Natural killer cell treated with Interleukin-12 subunit alpha and Interleukin-12 subunit beta and Interleukin-15 and Interleukin-18, amount 100 ng/mL, for 72 hours (primary cell): ENCODE results near the gene NEK9. TPM values are rescaled to one million over a fixed set of nuclear protein-coding genes. Genes with fewer than 3 reads are reported as not detected.
A peak's percentile ranks its signal among the peaks of the same experiment; 100 is the strongest.

ENCODE experiments used
- ATAC-seq, 2 donors: fragments of 150-1000 bp; cut with Tn5 transposase in 1 of 2; sonication (Bioruptor Pico), chemical (Tn5 transposase) in 1 of 2; 2 replicates each; pipeline ENCODE4 v1.10.0; 2021
- DNase-seq: peaks from one replicate; pipeline ENCODE4 v3.0.0; 2022; ENCODE audit warnings: low spot score
- H3K27ac Mint-ChIP-seq, 2 donors: 1 replicate in 1 of 2; 2 replicates in 1 of 2; pipeline ENCODE4 v1.8.0; 2022; ENCODE audit warnings: mixed read lengths in 2 of 2, mild to moderate bottlenecking in 1 of 2, moderate library complexity in 1 of 2
- H3K27me3 Mint-ChIP-seq, 2 donors: 1 replicate in 1 of 2; 2 replicates in 1 of 2; pipeline ENCODE4 v1.8.0; 2022; ENCODE audit warnings: mixed read lengths in 2 of 2
- H3K36me3 Mint-ChIP-seq: one replicate; pipeline ENCODE4 v1.8.0; 2022; ENCODE audit warnings: mixed read lengths
- H3K4me1 Mint-ChIP-seq, 2 donors: 1 replicate in 1 of 2; 2 replicates in 1 of 2; pipeline ENCODE4 v1.8.0; 2022; ENCODE audit warnings: low read depth in 2 of 2, mixed read lengths in 2 of 2, mild to moderate bottlenecking in 1 of 2
- H3K4me3 Mint-ChIP-seq: one replicate; pipeline ENCODE4 v1.8.0; 2022; ENCODE audit warnings: mixed read lengths
- H3K9me3 Mint-ChIP-seq: 2 replicates; pipeline ENCODE4 v1.8.0; 2022; ENCODE audit warnings: mixed read lengths
- total RNA-seq, 2 donors: library from RNA; stranded (reverse); gene quantifications; one replicate each; pipeline ENCODE4 v1.2.3, GENCODE V29; 2022

The NEK9 gene
- 10 to 100 TPM; 66.6 to 80.0 TPM for total RNA-seq

- no peaks in the 10 kb centered on the region for H3K27me3 Mint-ChIP-seq
- peak; percentile 92 for DNase-seq
- H3K27ac Mint-ChIP-seq = peak within 1 kb of the TSS; percentile 90 to 95
- H3K4me1 Mint-ChIP-seq = peaks cover 35% of the 10 kb centered on the region in 2 donors
- peaks cover 14% of the 10 kb centered on the region for H3K36me3 Mint-ChIP-seq
- ATAC-seq = peak; percentile 97 to 98
- peak within 1 kb of the TSS; percentile 93 for H3K4me3 Mint-ChIP-seq
- H3K9me3 Mint-ChIP-seq = no peaks in the 10 kb centered on the region
Measured at GRCh38 chr14:75126679-75127473, at the start of gene NEK9. NEK9 (minus strand) TSS chr14:75127048; CDS start chr14:75126921, 127 bp downstream.

GRCh38 chr14:75176142-75176820 is 49.4 kb upstream of the NEK9 start, which contains the start of gene TMED10:
TMED10 (minus strand) TSS chr14:75176612; CDS start chr14:75176579, 33 bp downstream.
- H3K27me3 Mint-ChIP-seq = no peaks in the 10 kb centered on the region

GRCh38 chr14:75175677-75176141 is 48.9 kb upstream of the NEK9 start:
- no peaks in the 10 kb centered on the region for H3K27me3 Mint-ChIP-seq
- peaks cover 36 to 41% of the 10 kb centered on the region in 2 donors for H3K4me1 Mint-ChIP-seq
- no peak for DNase-seq
- H3K27ac Mint-ChIP-seq = peak overlapping the region; percentile 97 to 98
- H3K36me3 Mint-ChIP-seq = no peaks in the 10 kb centered on the region
- peak overlapping the region; percentile 92 for H3K4me3 Mint-ChIP-seq
- no peak for ATAC-seq
- H3K9me3 Mint-ChIP-seq = no peaks in the 10 kb centered on the region

More at GRCh38 chr14:75176142-75176820, 49.4 kb upstream of the NEK9 start, which contains the start of gene TMED10:
- Mint-ChIP-seq H3K4me3 (peak within 1 kb of the TSS; percentile 92), H3K36me3 (no peaks in the 10 kb centered on the region), H3K4me1 (peaks cover 32 to 35% of the 10 kb centered on the region in 2 donors), H3K9me3 (no peaks in the 10 kb centered on the region), H3K27ac (peak within 1 kb of the TSS; percentile 97 to 98)
- peak; percentile 91 for DNase-seq
- ATAC-seq = peak; percentile 89 to 93

- no peaks in the 10 kb centered on the region for H3K36me3 Mint-ChIP-seq
- no peak for ATAC-seq
- no peaks in the 10 kb centered on the region for H3K9me3 Mint-ChIP-seq
- H3K4me1 Mint-ChIP-seq = peaks cover 45 to 53% of the 10 kb centered on the region in 2 donors
- H3K27ac Mint-ChIP-seq = peak overlapping the region; percentile 97 to 98
- DNase-seq = no peak
- peak overlapping the region; percentile 92 for H3K4me3 Mint-ChIP-seq
- no peaks in the 10 kb centered on the region for H3K27me3 Mint-ChIP-seq
Measured at GRCh38 chr14:75174066-75174465, 47.2 kb upstream of the NEK9 start.

- no peaks in the 10 kb centered on the region for H3K36me3 Mint-ChIP-seq
- no peak overlapping the region for H3K4me3 Mint-ChIP-seq
- H3K4me1 Mint-ChIP-seq = peaks cover 59 to 61% of the 10 kb centered on the region in 2 donors
- no peaks in the 10 kb centered on the region for H3K9me3 Mint-ChIP-seq
- DNase-seq (no peak), ATAC-seq (no peak)
- H3K27me3 Mint-ChIP-seq = no peaks in the 10 kb centered on the region
- no peak overlapping the region for H3K27ac Mint-ChIP-seq
Measured at GRCh38 chr14:75170772-75171171, 43.9 kb upstream of the NEK9 start.

GRCh38 chr14:75168586-75169335 is 41.9 kb upstream of the NEK9 start:
- H3K4me3 Mint-ChIP-seq = no peak overlapping the region
- no peaks in the 10 kb centered on the region for H3K36me3 Mint-ChIP-seq
- H3K4me1 Mint-ChIP-seq = peaks cover 43 to 46% of the 10 kb centered on the region in 2 donors
- no peaks in the 10 kb centered on the region for H3K27me3 Mint-ChIP-seq
- peak overlapping the region in 1 of 2 donors; percentile 69 for H3K27ac Mint-ChIP-seq
- DNase-seq (no peak), ATAC-seq (no peak)
- no peaks in the 10 kb centered on the region for H3K9me3 Mint-ChIP-seq

- Mint-ChIP-seq H3K9me3 (no peaks in the 10 kb centered on the region), H3K27ac (no peak overlapping the region), H3K4me3 (no peak overlapping the region), H3K27me3 (no peaks in the 10 kb centered on the region), H3K4me1 (peaks cover 42 to 47% of the 10 kb centered on the region in 2 donors), H3K36me3 (no peaks in the 10 kb centered on the region)
- DNase-seq (no peak), ATAC-seq (no peak)
Measured at GRCh38 chr14:75167325-75167724, 40.5 kb upstream of the NEK9 start.

- Mint-ChIP-seq H3K27me3 (no peaks in the 10 kb centered on the region), H3K27ac (no peak overlapping the region), H3K4me3 (no peak overlapping the region), H3K36me3 (no peaks in the 10 kb centered on the region), H3K9me3 (no peaks in the 10 kb centered on the region), H3K4me1 (peaks cover 42 to 48% of the 10 kb centered on the region in 2 donors)
- ATAC-seq (no peak), DNase-seq (no peak)
Measured at GRCh38 chr14:75165586-75166391, 38.9 kb upstream of the NEK9 start.

- no peaks in the 10 kb centered on the region for H3K27me3 Mint-ChIP-seq
- H3K4me1 Mint-ChIP-seq = peaks cover 41 to 49% of the 10 kb centered on the region in 2 donors
- DNase-seq (no peak), ATAC-seq (no peak)
- no peaks in the 10 kb centered on the region for H3K9me3 Mint-ChIP-seq
- no peak overlapping the region for H3K4me3 Mint-ChIP-seq
- no peaks in the 10 kb centered on the region for H3K36me3 Mint-ChIP-seq
- H3K27ac Mint-ChIP-seq = no peak overlapping the region
Measured at GRCh38 chr14:75164809-75165208, 38.0 kb upstream of the NEK9 start.

GRCh38 chr14:75163677-75164076 is 36.8 kb upstream of the NEK9 start:
- H3K27me3 Mint-ChIP-seq = no peaks in the 10 kb centered on the region
- no peak overlapping the region for H3K27ac Mint-ChIP-seq
- ATAC-seq (no peak), DNase-seq (no peak)
- peaks cover 44 to 50% of the 10 kb centered on the region in 2 donors for H3K4me1 Mint-ChIP-seq
- no peaks in the 10 kb centered on the region for H3K9me3 Mint-ChIP-seq
- H3K4me3 Mint-ChIP-seq = no peak overlapping the region
- H3K36me3 Mint-ChIP-seq = no peaks in the 10 kb centered on the region

- no peak for DNase-seq
- no peak for ATAC-seq
- peak overlapping the region in 1 of 2 donors; percentile 46 for H3K27ac Mint-ChIP-seq
- no peaks in the 10 kb centered on the region for H3K27me3 Mint-ChIP-seq
- H3K4me1 Mint-ChIP-seq = peaks cover 34 to 44% of the 10 kb centered on the region in 2 donors
- no peaks in the 10 kb centered on the region for H3K9me3 Mint-ChIP-seq
- H3K36me3 Mint-ChIP-seq = no peaks in the 10 kb centered on the region
- no peak overlapping the region for H3K4me3 Mint-ChIP-seq
Measured at GRCh38 chr14:75162631-75163030, 35.8 kb upstream of the NEK9 start.

- DNase-seq = no peak
- ATAC-seq = peak; percentile 75 to 79
- Mint-ChIP-seq H3K27ac (peak overlapping the region; percentile 40 to 51), H3K27me3 (no peaks in the 10 kb centered on the region), H3K9me3 (no peaks in the 10 kb centered on the region), H3K36me3 (no peaks in the 10 kb centered on the region), H3K4me1 (peaks cover 46 to 48% of the 10 kb centered on the region in 2 donors), H3K4me3 (no peak overlapping the region)
Measured at GRCh38 chr14:75158843-75159614, 32.2 kb upstream of the NEK9 start.
